Loucy (cell line): ENCODE data around the gene P2RX1.

Experiments
- H2AFZ ChIP-seq: fragments of 200-600 bp; sonication (generic); 2 replicates; pipeline ENCODE4 v1.6.0; 2016; ENCODE audit warnings: antibody characterized with exemption, mild to moderate bottlenecking, low read length, moderate library complexity
- H3F3A ChIP-seq: fragments of 200-600 bp; 2 replicates; pipeline ENCODE4 v1.6.0; 2016; ENCODE audit warnings: antibody characterized with exemption, low read depth, mild to moderate bottlenecking
- H3K27me3 ChIP-seq: fragments of 200-600 bp; sonication (generic); 2 replicates; pipeline ENCODE4 v1.6.1; 2014; ENCODE audit warnings: low read length, mild to moderate bottlenecking; ENCODE audit not compliant: insufficient read depth, poor library complexity, severe bottlenecking
- H3K36me3 ChIP-seq: fragments of 200-600 bp; sonication (generic); 2 replicates; pipeline ENCODE4 v1.6.1; 2016; ENCODE audit warnings: low read length; ENCODE audit not compliant: insufficient read depth
- H3K4me1 ChIP-seq: fragments of 200-600 bp; sonication (generic); 2 replicates; pipeline ENCODE4 v1.5.1; 2014; ENCODE audit warnings: low read length, mild to moderate bottlenecking; ENCODE audit not compliant: insufficient read depth, poor library complexity, severe bottlenecking
- H3K4me2 ChIP-seq: fragments of 200-600 bp; sonication (generic); 2 replicates; pipeline ENCODE4 v1.6.0; 2014; ENCODE audit warnings: antibody characterized with exemption, low read length, low read depth, mild to moderate bottlenecking; ENCODE audit not compliant: poor library complexity, severe bottlenecking
- H3K4me3 ChIP-seq: fragments of 200-600 bp; sonication (generic); 2 replicates; pipeline ENCODE4 v1.5.1; 2014; ENCODE audit warnings: low read length, mild to moderate bottlenecking, mixed read lengths; ENCODE audit not compliant: poor library complexity, severe bottlenecking
- H3K79me2 ChIP-seq: fragments of 200-600 bp; sonication (generic); 2 replicates; pipeline ENCODE4 v1.6.1; 2014; ENCODE audit warnings: low read length; ENCODE audit not compliant: insufficient read depth
- H3K9ac ChIP-seq: fragments of 200-600 bp; sonication (generic); 2 replicates; pipeline ENCODE4 v1.6.0; 2014; ENCODE audit warnings: mild to moderate bottlenecking, low read depth, low read length, moderate library complexity; ENCODE audit not compliant: poor library complexity, severe bottlenecking
- H3K9me2 ChIP-seq: fragments of 200-600 bp; sonication (generic); replicated peaks from 2 replicates; pipeline ENCODE4 v1.6.1; 2016; ENCODE audit warnings: low read depth, low read length, mixed read lengths
- H3K9me3 ChIP-seq: fragments of 200-600 bp; sonication (generic); 2 replicates; pipeline ENCODE4 v1.6.1; 2014; ENCODE audit warnings: mild to moderate bottlenecking, antibody characterized with exemption, low read length, low read depth; ENCODE audit not compliant: insufficient read depth
- H4K20me1 ChIP-seq: fragments of 200-600 bp; sonication (generic); 2 replicates; pipeline ENCODE4 v1.6.0; 2014; ENCODE audit warnings: antibody characterized with exemption, low read length, mild to moderate bottlenecking; ENCODE audit not compliant: insufficient read depth, poor library complexity, severe bottlenecking
- CTCF ChIP-seq: fragments of 200-600 bp; sonication (generic); conservative IDR thresholded peaks from 2 replicates; pipeline ENCODE4 v1.5.1; 2014; ENCODE audit warnings: mild to moderate bottlenecking, antibody characterized with exemption, low read length
- EZH2phosphoT487 ChIP-seq: fragments of 200-600 bp; IDR thresholded peaks from 2 replicates; pipeline ENCODE4 v1.6.1; 2018; ENCODE audit warnings: antibody characterized with exemption, mild to moderate bottlenecking, moderate library complexity, borderline replicate concordance

Gene P2RX1

GRCh38 chr17:3866276-3866675 lies 50.0 kb downstream of the P2RX1 start:
- no peaks in the 10 kb centered on the region for H3K9me2 ChIP-seq
- TF ChIP-seq CTCF, result no peak
- TF ChIP-seq EZH2phosphoT487, result no peak
- H3K36me3 ChIP-seq, result no peaks in the 10 kb centered on the region
- H2AFZ ChIP-seq, result no peak overlapping the region
- H3K4me1 ChIP-seq, result peaks cover 5% of the 10 kb centered on the region
- no peak overlapping the region for H3K9ac ChIP-seq
- no peaks in the 10 kb centered on the region for H3K27me3 ChIP-seq
- no peak overlapping the region for H3K4me3 ChIP-seq
- H4K20me1 ChIP-seq, result no peaks in the 10 kb centered on the region
- no peaks in the 10 kb centered on the region for H3F3A ChIP-seq
- H3K79me2 ChIP-seq, result no peaks in the 10 kb centered on the region
- H3K4me2 ChIP-seq, result no peak overlapping the region
- no peaks in the 10 kb centered on the region for H3K9me3 ChIP-seq

- Histone ChIP-seq H3K4me3 (no peak overlapping the region), H3K36me3 (no peaks in the 10 kb centered on the region), H3K79me2 (no peaks in the 10 kb centered on the region), H2AFZ (no peak overlapping the region), H3F3A (no peaks in the 10 kb centered on the region), H3K4me2 (no peak overlapping the region), H3K9ac (no peak overlapping the region), H4K20me1 (no peaks in the 10 kb centered on the region), H3K9me3 (no peaks in the 10 kb centered on the region), H3K4me1 (peaks cover 5% of the 10 kb centered on the region), H3K27me3 (no peaks in the 10 kb centered on the region), H3K9me2 (no peaks in the 10 kb centered on the region)
- no peak for TF ChIP-seq EZH2phosphoT487
- no peak for TF ChIP-seq CTCF
Observed at GRCh38 chr17:3865176-3865575, 51.1 kb downstream of the P2RX1 start.

GRCh38 chr17:3864534-3864933 lies 51.7 kb downstream of the P2RX1 start:
- H3F3A ChIP-seq, result no peaks in the 10 kb centered on the region
- no peak overlapping the region for H2AFZ ChIP-seq
- H3K4me1 ChIP-seq, result peaks cover 5% of the 10 kb centered on the region
- H3K4me2 ChIP-seq, result no peak overlapping the region
- no peaks in the 10 kb centered on the region for H4K20me1 ChIP-seq
- H3K4me3 ChIP-seq, result no peak overlapping the region
- no peaks in the 10 kb centered on the region for H3K27me3 ChIP-seq
- H3K36me3 ChIP-seq, result no peaks in the 10 kb centered on the region
- no peaks in the 10 kb centered on the region for H3K9me2 ChIP-seq
- H3K79me2 ChIP-seq, result no peaks in the 10 kb centered on the region
- TF ChIP-seq CTCF (no peak), EZH2phosphoT487 (no peak)
- H3K9me3 ChIP-seq, result no peaks in the 10 kb centered on the region
- no peak overlapping the region for H3K9ac ChIP-seq
